Endothelial cell (in vitro differentiated cells): ENCODE data around the gene LILRA5. TPM values are rescaled to one million over a fixed set of nuclear protein-coding genes. Genes with fewer than 3 reads are reported as not detected.
"Not testable (repeated sequence)": the region's sequence is repeated elsewhere in the genome, so short reads cannot be mapped to it uniquely, and the experiment has no call there.

ENCODE experiments used
- DNase-seq: peaks from one replicate; pipeline ENCODE4 v3.0.0; 2021; ENCODE audit warnings: low spot score
- H3K27ac Mint-ChIP-seq: one replicate; pipeline ENCODE4 v1.8.0; 2021; ENCODE audit warnings: mixed read lengths, inconsistent platforms; ENCODE audit not compliant: unreplicated experiment
- H3K27me3 Mint-ChIP-seq: one replicate; pipeline ENCODE4 v1.8.0; 2021; ENCODE audit warnings: mild to moderate bottlenecking, moderate library complexity, mixed read lengths, inconsistent platforms; ENCODE audit not compliant: unreplicated experiment
- H3K36me3 Mint-ChIP-seq: one replicate; pipeline ENCODE4 v1.8.0; 2021; ENCODE audit warnings: mild to moderate bottlenecking, low read depth, mixed read lengths, inconsistent platforms; ENCODE audit not compliant: unreplicated experiment
- H3K4me1 Mint-ChIP-seq: one replicate; pipeline ENCODE4 v1.8.0; 2021; ENCODE audit warnings: mild to moderate bottlenecking, mixed read lengths, inconsistent platforms; ENCODE audit not compliant: unreplicated experiment
- H3K4me3 Mint-ChIP-seq: one replicate; pipeline ENCODE4 v1.8.0; 2021; ENCODE audit warnings: mild to moderate bottlenecking, mixed read lengths, inconsistent platforms; ENCODE audit not compliant: unreplicated experiment
- H3K9me3 Mint-ChIP-seq: one replicate; pipeline ENCODE4 v1.8.0; 2021; ENCODE audit warnings: mixed read lengths, inconsistent platforms; ENCODE audit not compliant: unreplicated experiment
- total RNA-seq: library from RNA; stranded (reverse); fragmentation: NEBNext Ultra II Directional; extraction: Animal tissue kit (Norgen Biotek cat#: 25700); gene quantifications from one replicate; pipeline ENCODE4 v1.2.1, GENCODE V29; 2021; ENCODE audit not compliant: unreplicated experiment
- TF ChIP-seq, protein P1 (sequence below): fragments of 200-600 bp; sonication (generic); IDR thresholded peaks from one replicate; pipeline ENCODE4 v1.5.0; 2021; ENCODE audit warnings: antibody characterized with exemption; ENCODE audit not compliant: unreplicated experiment

Gene LILRA5
- total RNA-seq, 1 donor from 2014 or later, result not detected

DNA sequence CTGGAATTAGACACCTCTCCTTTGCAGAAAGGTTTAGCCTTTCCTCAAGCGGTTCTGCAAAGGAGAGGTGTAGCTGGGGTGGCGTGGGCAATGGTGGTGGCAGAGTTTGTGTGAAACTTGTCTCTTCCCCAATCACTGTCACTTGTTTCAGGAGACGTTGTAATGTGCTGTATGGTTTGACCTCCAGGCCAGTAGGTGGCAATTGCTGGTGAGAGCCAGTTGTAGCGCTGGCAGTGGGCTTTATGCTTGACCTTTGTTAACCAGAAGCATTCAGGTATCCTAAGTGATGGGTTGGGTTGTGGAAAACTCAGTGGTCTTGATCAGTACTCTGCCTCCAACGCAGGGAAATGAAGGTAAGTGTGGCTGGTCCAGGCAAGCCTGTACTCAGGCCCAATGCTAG is 12.7 kb upstream of the LILRA5 start:
- Mint-ChIP-seq H3K4me1 (no peaks in the 10 kb centered on the region), H3K9me3 (peaks cover 8% of the 10 kb centered on the region), H3K27me3 (peaks cover 5% of the 10 kb centered on the region), H3K4me3 (no peak overlapping the region), H3K36me3 (peaks cover 12% of the 10 kb centered on the region), H3K27ac (no peak overlapping the region)
- no peak for DNase-seq
- TF ChIP-seq, protein P1, sequence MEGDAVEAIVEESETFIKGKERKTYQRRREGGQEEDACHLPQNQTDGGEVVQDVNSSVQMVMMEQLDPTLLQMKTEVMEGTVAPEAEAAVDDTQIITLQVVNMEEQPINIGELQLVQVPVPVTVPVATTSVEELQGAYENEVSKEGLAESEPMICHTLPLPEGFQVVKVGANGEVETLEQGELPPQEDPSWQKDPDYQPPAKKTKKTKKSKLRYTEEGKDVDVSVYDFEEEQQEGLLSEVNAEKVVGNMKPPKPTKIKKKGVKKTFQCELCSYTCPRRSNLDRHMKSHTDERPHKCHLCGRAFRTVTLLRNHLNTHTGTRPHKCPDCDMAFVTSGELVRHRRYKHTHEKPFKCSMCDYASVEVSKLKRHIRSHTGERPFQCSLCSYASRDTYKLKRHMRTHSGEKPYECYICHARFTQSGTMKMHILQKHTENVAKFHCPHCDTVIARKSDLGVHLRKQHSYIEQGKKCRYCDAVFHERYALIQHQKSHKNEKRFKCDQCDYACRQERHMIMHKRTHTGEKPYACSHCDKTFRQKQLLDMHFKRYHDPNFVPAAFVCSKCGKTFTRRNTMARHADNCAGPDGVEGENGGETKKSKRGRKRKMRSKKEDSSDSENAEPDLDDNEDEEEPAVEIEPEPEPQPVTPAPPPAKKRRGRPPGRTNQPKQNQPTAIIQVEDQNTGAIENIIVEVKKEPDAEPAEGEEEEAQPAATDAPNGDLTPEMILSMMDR, result no peak

DNA sequence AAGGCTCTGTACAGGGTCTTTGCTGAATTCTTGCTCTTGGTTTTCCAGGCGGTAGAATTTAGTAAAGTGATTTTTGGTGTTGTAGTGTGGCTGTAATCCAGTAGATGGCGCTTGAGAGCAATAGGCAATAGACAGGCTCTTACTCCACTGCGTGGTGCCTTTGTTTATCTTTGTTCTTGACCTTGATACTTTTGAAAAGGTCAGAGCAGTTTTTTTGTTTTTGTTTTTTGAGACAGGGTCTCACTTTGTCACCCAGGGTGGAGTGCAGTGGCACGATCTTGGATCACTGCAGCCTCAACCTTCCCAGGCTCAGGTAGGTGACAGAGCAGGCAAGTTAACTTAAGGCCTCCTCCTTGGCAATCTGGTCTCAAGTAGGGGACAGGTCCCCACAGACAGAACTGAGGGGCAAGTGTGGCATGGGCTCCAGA is 12.2 kb upstream of the LILRA5 start:
- H3K4me3 Mint-ChIP-seq, result no peak overlapping the region
- DNase-seq, result peak; percentile 53
- peaks cover 5% of the 10 kb centered on the region for H3K27me3 Mint-ChIP-seq
- peaks cover 8% of the 10 kb centered on the region for H3K9me3 Mint-ChIP-seq
- no peaks in the 10 kb centered on the region for H3K4me1 Mint-ChIP-seq
- TF ChIP-seq, protein P1, result peak; percentile 71
- no peak overlapping the region for H3K27ac Mint-ChIP-seq
- peaks cover 12% of the 10 kb centered on the region for H3K36me3 Mint-ChIP-seq

DNA sequence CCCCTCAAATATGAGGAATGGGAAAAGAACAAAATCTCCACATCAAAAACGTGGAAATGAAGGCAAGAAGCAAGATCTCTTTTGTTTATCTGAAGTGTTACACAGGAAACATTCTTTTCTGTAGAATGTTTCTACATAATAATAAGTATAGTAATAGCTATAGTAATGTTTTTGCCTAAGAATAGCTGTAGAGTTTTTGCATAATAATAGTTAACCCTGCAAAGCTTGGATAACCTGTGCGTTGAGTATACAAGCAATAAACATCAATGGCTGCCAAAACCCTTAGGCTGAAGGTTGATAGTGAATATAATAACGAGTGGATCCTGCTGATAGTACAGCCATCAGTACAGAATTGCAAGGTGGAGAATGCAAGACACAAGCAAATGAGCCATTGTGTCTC is 11.1 kb upstream of the LILRA5 start:
- peaks cover 8% of the 10 kb centered on the region for H3K9me3 Mint-ChIP-seq
- DNase-seq, result no peak
- no peaks in the 10 kb centered on the region for H3K4me1 Mint-ChIP-seq
- no peak overlapping the region for H3K27ac Mint-ChIP-seq
- TF ChIP-seq, protein P1, result no peak
- H3K27me3 Mint-ChIP-seq, result peaks cover 5% of the 10 kb centered on the region
- H3K4me3 Mint-ChIP-seq, result no peak overlapping the region
- H3K36me3 Mint-ChIP-seq, result peaks cover 12% of the 10 kb centered on the region

DNA sequence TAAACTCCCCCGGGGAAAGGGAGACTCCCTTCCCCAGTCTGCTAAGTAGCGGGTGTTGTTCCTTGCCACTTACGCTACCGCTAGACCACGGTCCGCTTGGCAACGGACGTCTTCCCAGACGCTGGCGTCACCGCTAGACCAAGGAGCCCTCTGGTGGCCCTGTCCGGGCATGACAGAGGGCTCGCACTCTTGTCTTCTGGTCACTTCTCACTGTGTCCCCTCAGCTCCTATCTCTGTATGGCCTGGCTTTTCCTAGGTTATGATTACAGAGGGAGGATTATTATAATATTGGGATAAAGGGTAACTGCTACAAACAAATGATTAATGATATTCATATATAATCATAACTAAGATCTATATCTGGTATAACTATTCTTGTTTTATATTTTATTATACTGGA is 10.0 kb upstream of the LILRA5 start:
- H3K4me3 Mint-ChIP-seq, H3K27me3 Mint-ChIP-seq, H3K27ac Mint-ChIP-seq, DNase-seq, H3K4me1 Mint-ChIP-seq, H3K9me3 Mint-ChIP-seq: not testable (repeated sequence)
- H3K36me3 Mint-ChIP-seq, result peaks cover 12% of the 10 kb centered on the region

DNA sequence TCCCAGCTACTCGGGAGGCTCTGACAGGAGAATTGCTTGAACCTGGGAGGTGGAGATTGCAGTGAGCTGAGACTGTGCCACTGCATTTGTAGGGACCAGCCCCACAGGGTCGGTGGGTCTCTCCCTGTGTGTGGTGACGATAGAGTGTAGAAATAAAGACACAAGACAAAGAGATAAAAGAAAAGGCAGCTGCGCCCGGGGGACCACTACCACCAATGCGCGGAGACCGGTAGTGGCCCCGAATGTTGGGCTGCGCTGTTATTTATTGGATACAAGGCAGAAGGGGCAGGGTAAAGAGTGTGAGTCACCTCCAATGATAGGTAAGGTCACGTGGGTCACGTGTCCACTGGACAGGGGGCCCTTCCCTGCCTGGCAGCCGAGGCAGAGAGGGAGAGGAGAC is 9.3 kb upstream of the LILRA5 start:
- peaks cover 12% of the 10 kb centered on the region for H3K36me3 Mint-ChIP-seq
- H3K27me3 Mint-ChIP-seq, H3K4me1 Mint-ChIP-seq, H3K9me3 Mint-ChIP-seq, H3K27ac Mint-ChIP-seq, H3K4me3 Mint-ChIP-seq, DNase-seq: not testable (repeated sequence)

DNA sequence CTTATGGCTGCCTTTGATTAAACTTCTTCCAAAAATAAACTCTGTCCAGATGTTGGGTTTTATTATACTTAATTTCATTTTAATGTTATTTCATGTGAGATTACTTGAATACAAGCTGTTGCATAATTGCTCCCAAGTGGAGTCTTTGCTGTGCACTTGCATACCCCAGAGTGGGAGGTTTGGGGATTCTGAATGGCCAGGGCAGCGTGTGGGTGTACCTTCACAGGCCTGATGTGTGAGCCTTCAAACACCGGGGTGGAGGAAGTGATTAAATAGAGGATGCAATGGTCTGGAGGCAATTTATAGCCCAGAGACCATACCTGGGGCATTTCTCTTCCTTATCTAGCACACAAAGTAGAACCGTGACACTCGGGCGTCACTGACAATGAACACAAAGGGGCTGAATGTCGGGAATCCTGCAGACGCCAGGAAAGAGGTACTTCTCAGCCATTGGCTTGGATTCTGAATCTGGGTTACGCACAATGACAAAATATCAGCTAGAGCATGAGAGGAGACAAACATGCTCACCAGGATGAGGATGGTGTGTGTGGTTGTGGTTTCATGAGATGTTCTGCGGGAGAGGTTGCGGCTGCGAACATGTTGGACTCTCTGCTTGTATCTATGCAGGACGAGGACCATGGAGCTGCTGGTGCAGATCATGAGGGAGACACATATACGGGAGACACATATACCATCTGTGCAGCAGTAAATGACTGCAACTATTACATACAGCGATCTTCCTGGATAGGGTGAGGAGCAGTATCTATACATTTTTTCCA is 7.1 kb upstream of the LILRA5 start:
- H3K36me3 Mint-ChIP-seq, result peaks cover 12% of the 10 kb centered on the region
- no peak overlapping the region for H3K27ac Mint-ChIP-seq
- DNase-seq, result no peak
- H3K27me3 Mint-ChIP-seq, result peaks cover 9% of the 10 kb centered on the region
- peaks cover 8% of the 10 kb centered on the region for H3K9me3 Mint-ChIP-seq
- no peaks in the 10 kb centered on the region for H3K4me1 Mint-ChIP-seq
- TF ChIP-seq, protein P1, result no peak
- no peak overlapping the region for H3K4me3 Mint-ChIP-seq
